ENCODE data around the gene ZNF462. TPM values are rescaled to one million over a fixed set of nuclear protein-coding genes. Genes with fewer than 3 reads are reported as not detected.

ZNF462 gene
- polyA plus RNA-seq, 1 donor, result 37.9 TPM

DNA sequence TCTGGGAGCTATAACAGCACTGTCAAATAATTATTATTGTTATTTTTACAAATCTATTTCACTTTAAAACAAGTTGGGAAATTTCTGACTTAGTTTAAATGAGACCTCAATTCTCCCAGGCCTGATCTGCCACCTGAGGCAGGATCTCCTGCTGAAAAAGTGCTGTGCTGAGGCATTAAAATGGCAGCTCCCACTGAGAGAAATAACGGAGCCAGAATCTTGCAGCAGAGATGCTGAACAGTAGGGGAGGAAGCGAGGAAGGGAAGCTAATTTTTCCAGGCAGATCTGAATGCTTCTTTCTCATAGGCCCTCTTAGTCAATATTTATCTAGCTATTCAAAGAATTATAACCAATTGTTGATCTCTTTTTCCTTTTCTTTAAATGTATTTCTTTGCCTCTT lies 196.3 kb downstream of the ZNF462 start:
- no peak for DNase-seq

DNA sequence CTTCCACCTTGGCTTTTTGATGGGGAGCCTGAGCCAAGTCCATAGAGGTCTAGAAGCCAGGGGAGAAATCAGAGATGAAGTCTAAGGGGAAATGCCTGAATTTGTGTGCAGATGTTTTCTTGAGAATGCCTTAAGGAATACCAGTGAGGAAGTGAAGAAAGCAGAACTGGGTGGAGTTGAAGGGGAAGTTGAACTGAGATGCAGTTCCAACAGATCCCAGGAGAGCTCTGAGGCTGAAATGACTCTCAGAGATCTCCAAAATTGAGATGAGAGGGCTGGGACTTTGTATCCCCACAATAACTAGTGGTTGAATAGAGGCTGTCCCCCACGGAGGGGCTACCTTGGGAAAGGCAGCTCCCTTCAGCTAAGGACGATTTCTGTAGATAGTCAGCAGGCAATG lies 197.1 kb downstream of the ZNF462 start:
- DNase-seq, result no peak
